ENCODE measurements around the gene ADAMTSL3.

GRCh38 chr15:83818591-83818990, 164.7 kb downstream of the ADAMTSL3 start:
- no peak for TF ChIP-seq CTCF (IDR thresholded peaks at IDR 0.05)
- TF ChIP-seq POLR2A (IDR thresholded peaks at IDR 0.05) = no peak
